Mucosa of descending colon (tissue), 3 donors: ENCODE data around the gene TNFSF10. TPM values are rescaled to one million over a fixed set of nuclear protein-coding genes. Genes with fewer than 3 reads are reported as not detected.
A peak's percentile ranks its signal among the peaks of the same experiment; 100 is the strongest.

Experiments used
- ATAC-seq: fragments of 200-7000 bp; cut with Tn5 transposase; one replicate; pipeline ENCODE4 v1.9.1; 2020; ENCODE audit warnings: mild to moderate bottlenecking, moderate library complexity
- DNase-seq, 3 donors: peaks; one replicate each; pipeline ENCODE4 v3.0.0-alpha.2; 2020
- H3K36me3 ChIP-seq: fragments of 200-600 bp; one replicate; pipeline ENCODE4 v1.8.0; 2021; ENCODE audit warnings: low read depth, mild to moderate bottlenecking
- H3K4me1 ChIP-seq: fragments of 200-600 bp; one replicate; pipeline ENCODE4 v1.8.0; 2021; ENCODE audit warnings: low read depth, mild to moderate bottlenecking
- H3K4me3 ChIP-seq: fragments of 200-600 bp; one replicate; pipeline ENCODE4 v1.8.0; 2021; ENCODE audit warnings: mild to moderate bottlenecking
- H3K9me3 ChIP-seq: fragments of 200-600 bp; one replicate; pipeline ENCODE4 v1.8.0; 2021; ENCODE audit warnings: mild to moderate bottlenecking
- CTCF ChIP-seq: fragments of 200-600 bp; IDR thresholded peaks from one replicate; pipeline ENCODE4 v1.8.0; 2022; ENCODE audit warnings: antibody characterized with exemption, mild to moderate bottlenecking
- intact Hi-C, 2 donors: fragments of 100-400 bp; cut with DNase I in 1 of 2; cut with micrococcal nuclease in 1 of 2; formaldehyde crosslinking; loops; one replicate each; pipeline versions ENCODE4 v1.11.0 to v1.11.1; 2022; cut with DNase I, micrococcal nuclease
- total RNA-seq, 3 donors: library from RNA; stranded (reverse); fragmentation: NEBNext Ultra II Directional in 2 of 3; extraction: Animal tissue kit (Norgen Biotek cat#: 25700) in 2 of 3; gene quantifications; one replicate each; pipeline versions ENCODE4 v1.2.1 to v1.2.4, GENCODE V29; 2021 to 2023
- donor health status: DM: no; HTN: no; CAD: no; lungs with moderate emphysema.
- donor health status: DM: no; HTN: no; CAD: no.
- donor health status: DM: no; HTN: yes; CAD: no.

Gene TNFSF10
- total RNA-seq, 3 donors from 2014 or later: 70.6 to 220 (median 129) TPM

- H3K36me3 ChIP-seq: no peaks in the 10 kb centered on the region
- no peak for TF ChIP-seq CTCF
- peaks cover 29% of the 10 kb centered on the region for H3K4me1 ChIP-seq
- DNase-seq: peak in 1 of 3 donors; percentile 50
- no peak overlapping the region for H3K4me3 ChIP-seq
- intact Hi-C loops: no loop called here
- ATAC-seq: peak; percentile 72
- no peaks in the 10 kb centered on the region for H3K9me3 ChIP-seq
Observed at GRCh38 chr3:172562871-172563865, 39.9 kb upstream of the TNFSF10 start.

GRCh38 chr3:172561897-172562640 is 38.8 kb upstream of the TNFSF10 start:
- DNase-seq: peak; percentile 55 to 64 (median 63)
- no peak for TF ChIP-seq CTCF
- ATAC-seq: peak; percentile 91
- Histone ChIP-seq H3K36me3 (no peaks in the 10 kb centered on the region), H3K4me1 (peaks cover 31% of the 10 kb centered on the region), H3K9me3 (no peaks in the 10 kb centered on the region), H3K4me3 (no peak overlapping the region)
- intact Hi-C loops: no loop called here

- no peak for TF ChIP-seq CTCF
- Histone ChIP-seq H3K4me1 (peaks cover 34% of the 10 kb centered on the region), H3K36me3 (no peaks in the 10 kb centered on the region), H3K4me3 (no peak overlapping the region), H3K9me3 (no peaks in the 10 kb centered on the region)
- DNase-seq (no peak), ATAC-seq (no peak)
- intact Hi-C loops: no loop called here
Observed at GRCh38 chr3:172560586-172560985, 37.4 kb upstream of the TNFSF10 start.

- Histone ChIP-seq H3K36me3 (no peaks in the 10 kb centered on the region), H3K4me3 (no peak overlapping the region), H3K4me1 (peaks cover 34% of the 10 kb centered on the region), H3K9me3 (no peaks in the 10 kb centered on the region)
- no peak for TF ChIP-seq CTCF
- intact Hi-C loops: no loop called here
- DNase-seq: no peak
- no peak for ATAC-seq
Observed at GRCh38 chr3:172560026-172560425, 36.8 kb upstream of the TNFSF10 start.

- DNase-seq (no peak), ATAC-seq (no peak)
- Histone ChIP-seq H3K36me3 (no peaks in the 10 kb centered on the region), H3K4me1 (peaks cover 32% of the 10 kb centered on the region), H3K4me3 (no peak overlapping the region), H3K9me3 (no peaks in the 10 kb centered on the region)
- no peak for TF ChIP-seq CTCF
- intact Hi-C loops: no loop called here
Observed at GRCh38 chr3:172559020-172559419, 35.8 kb upstream of the TNFSF10 start.
